GM15510 (cell line): ENCODE data around the gene NOG.

Experiments
- POLR2A ChIP-seq: IDR thresholded peaks from 3 replicates; pipeline ENCODE4 v1.6.1; 2011; ENCODE audit warnings: borderline replicate concordance; ENCODE audit not compliant: insufficient read length; ENCODE audit errors: extremely low read depth

NOG gene

GRCh38 chr17:56642424-56642823 lies 48.9 kb downstream of the NOG start:
- TF ChIP-seq POLR2A = no peak
